Peyer's patch (tissue), 4 donors: ENCODE measurements around the gene NHSL2.

ENCODE experiments used
- POLR2A ChIP-seq, 2 donors: fragments of 450-650 bp; IDR thresholded peaks; one replicate each; pipeline ENCODE4 v1.5.1; 2017; ENCODE audit warnings: antibody characterized with exemption in 2 of 2, mild to moderate bottlenecking in 2 of 2, moderate library complexity in 2 of 2
- TF ChIP-seq, protein P1 (sequence below), 6 experiments: fragments of 450-650 bp in 4 of 6; fragments of 200-600 bp in 2 of 6; sonication (generic) in 1 of 6; IDR thresholded peaks; one replicate each; pipeline ENCODE4 v1.5.1; 2017 to 2019; ENCODE audit warnings: antibody characterized with exemption in 6 of 6, mild to moderate bottlenecking in 3 of 6, moderate library complexity in 1 of 6

DNA sequence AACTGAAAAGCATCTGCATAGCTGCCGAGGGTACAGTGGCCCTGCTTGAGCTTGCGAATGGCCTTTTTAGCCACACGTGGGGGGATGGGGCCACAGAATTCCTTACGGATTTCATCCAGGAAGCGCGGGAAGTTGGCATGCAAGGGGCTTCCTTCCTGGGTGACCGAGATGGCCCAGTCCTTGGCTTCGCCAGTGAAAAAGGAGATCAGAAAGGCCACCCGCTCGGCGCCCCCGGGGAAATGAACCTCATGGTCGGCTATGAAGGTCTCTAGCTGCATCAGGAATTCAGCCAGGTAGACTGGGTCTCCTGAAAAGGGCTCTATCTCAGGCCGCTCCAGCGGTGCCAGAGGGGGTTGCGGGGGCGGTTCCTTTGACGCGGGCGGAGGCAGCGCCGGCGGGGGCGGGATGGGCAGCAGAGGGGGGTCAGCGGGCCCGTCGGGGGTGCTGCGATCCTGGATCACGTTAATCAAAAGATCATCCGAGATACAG lies 220.2 kb downstream of the NHSL2 start:
- no peak for TF ChIP-seq POLR2A (IDR thresholded peaks at IDR 0.05)
- TF ChIP-seq, protein P1, sequence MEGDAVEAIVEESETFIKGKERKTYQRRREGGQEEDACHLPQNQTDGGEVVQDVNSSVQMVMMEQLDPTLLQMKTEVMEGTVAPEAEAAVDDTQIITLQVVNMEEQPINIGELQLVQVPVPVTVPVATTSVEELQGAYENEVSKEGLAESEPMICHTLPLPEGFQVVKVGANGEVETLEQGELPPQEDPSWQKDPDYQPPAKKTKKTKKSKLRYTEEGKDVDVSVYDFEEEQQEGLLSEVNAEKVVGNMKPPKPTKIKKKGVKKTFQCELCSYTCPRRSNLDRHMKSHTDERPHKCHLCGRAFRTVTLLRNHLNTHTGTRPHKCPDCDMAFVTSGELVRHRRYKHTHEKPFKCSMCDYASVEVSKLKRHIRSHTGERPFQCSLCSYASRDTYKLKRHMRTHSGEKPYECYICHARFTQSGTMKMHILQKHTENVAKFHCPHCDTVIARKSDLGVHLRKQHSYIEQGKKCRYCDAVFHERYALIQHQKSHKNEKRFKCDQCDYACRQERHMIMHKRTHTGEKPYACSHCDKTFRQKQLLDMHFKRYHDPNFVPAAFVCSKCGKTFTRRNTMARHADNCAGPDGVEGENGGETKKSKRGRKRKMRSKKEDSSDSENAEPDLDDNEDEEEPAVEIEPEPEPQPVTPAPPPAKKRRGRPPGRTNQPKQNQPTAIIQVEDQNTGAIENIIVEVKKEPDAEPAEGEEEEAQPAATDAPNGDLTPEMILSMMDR (IDR thresholded peaks at IDR 0.05): no peak
